NOMO-1 (cell line): Measurements from ENCODE around the gene KHSRP.

Source experiments
- DNase-seq, 2 experiments: peaks; one replicate each; lab custom pipeline; 2025; ENCODE audit not compliant: unreplicated experiment in 2 of 2; lab: John Stamatoyannopoulos, UW

KHSRP gene

GRCh38 chr19:6393074-6393982, 31.3 kb downstream of the KHSRP start, which contains the start of gene GTF2F1:
Gene GTF2F1, minus strand, starts transcription at chr19:6393164. Its CDS starts 169 bp downstream, at chr19:6392995.
- DNase-seq = peak; percentile 88 to 92

- no peak for DNase-seq
These were observed 32.2 kb downstream of the KHSRP start for GRCh38 chr19:6392221-6393073.

GRCh38 chr19:6387372-6387771, 37.2 kb downstream of the KHSRP start:
- DNase-seq = no peak

GRCh38 chr19:6384381-6384780, 40.2 kb downstream of the KHSRP start:
- no peak for DNase-seq

GRCh38 chr19:6383188-6383587, 41.4 kb downstream of the KHSRP start:
- DNase-seq = no peak

GRCh38 chr19:6381030-6381750, 43.4 kb downstream of the KHSRP start:
- DNase-seq = no peak

GRCh38 chr19:6379744-6380143, 44.9 kb downstream of the KHSRP start:
- DNase-seq = no peak

- no peak for DNase-seq
These were observed 46.1 kb downstream of the KHSRP start for GRCh38 chr19:6378486-6378885.

- no peak for DNase-seq
These were observed 46.6 kb downstream of the KHSRP start for GRCh38 chr19:6378041-6378440.

- DNase-seq = no peak
These were observed 48.0 kb downstream of the KHSRP start for GRCh38 chr19:6376512-6377190.

- no peak for DNase-seq
These were observed 49.1 kb downstream of the KHSRP start, which contains the start of gene PSPN for GRCh38 chr19:6375411-6376010. Gene PSPN, minus strand, starts transcription at chr19:6375933. Its CDS starts 84 bp downstream, at chr19:6375849.

- DNase-seq = no peak
These were observed 49.8 kb downstream of the KHSRP start for GRCh38 chr19:6374711-6375410.

GRCh38 chr19:6374161-6374709, 50.4 kb downstream of the KHSRP start:
- DNase-seq = no peak

GRCh38 chr19:6373813-6374108, 50.9 kb downstream of the KHSRP start:
- peak in 1 of 2 experiments; percentile 30 for DNase-seq

- peak; percentile 96 to 97 for DNase-seq
These were observed 51.4 kb downstream of the KHSRP start for GRCh38 chr19:6373096-6373812.

- peak; percentile 99 to 100 for DNase-seq
These were observed 52.0 kb downstream of the KHSRP start, which contains the start of gene ALKBH7 for GRCh38 chr19:6372594-6373095. Gene ALKBH7, plus strand, starts transcription at chr19:6372794. Its CDS starts 27 bp downstream, at chr19:6372821.

- DNase-seq = no peak
These were observed 60.3 kb downstream of the KHSRP start for GRCh38 chr19:6364353-6364752.
